HUES6 (cell line): ENCODE data around the gene ISM2.

ENCODE experiments used
- H3K27ac ChIP-seq: 2 replicates; pipeline ENCODE4 v1.7.0; 2013; ENCODE audit warnings: low read depth, mild to moderate bottlenecking, low read length, inconsistent platforms
- H3K27me3 ChIP-seq: 2 replicates; pipeline ENCODE4 v1.6.1; 2013; ENCODE audit warnings: low read length; ENCODE audit not compliant: control insufficient read depth, insufficient read depth
- H3K36me3 ChIP-seq: 2 replicates; pipeline ENCODE4 v1.6.1; 2013; ENCODE audit warnings: low read length; ENCODE audit not compliant: control insufficient read depth, insufficient read depth
- H3K4me1 ChIP-seq: 2 replicates; pipeline ENCODE4 v1.6.1; 2013; ENCODE audit warnings: low read length; ENCODE audit not compliant: control insufficient read depth, insufficient read depth
- H3K4me3 ChIP-seq: 2 replicates; pipeline ENCODE4 v1.5.1; 2013; ENCODE audit warnings: low read depth, low read length
- H3K9ac ChIP-seq: one replicate; pipeline ENCODE4 v1.6.1; 2013; ENCODE audit warnings: mild to moderate bottlenecking, low read length
- H3K9me3 ChIP-seq: 2 replicates; pipeline ENCODE4 v1.6.1; 2013; ENCODE audit warnings: low read depth, low read length; ENCODE audit not compliant: control insufficient read depth, insufficient read depth

The ISM2 gene

DNA sequence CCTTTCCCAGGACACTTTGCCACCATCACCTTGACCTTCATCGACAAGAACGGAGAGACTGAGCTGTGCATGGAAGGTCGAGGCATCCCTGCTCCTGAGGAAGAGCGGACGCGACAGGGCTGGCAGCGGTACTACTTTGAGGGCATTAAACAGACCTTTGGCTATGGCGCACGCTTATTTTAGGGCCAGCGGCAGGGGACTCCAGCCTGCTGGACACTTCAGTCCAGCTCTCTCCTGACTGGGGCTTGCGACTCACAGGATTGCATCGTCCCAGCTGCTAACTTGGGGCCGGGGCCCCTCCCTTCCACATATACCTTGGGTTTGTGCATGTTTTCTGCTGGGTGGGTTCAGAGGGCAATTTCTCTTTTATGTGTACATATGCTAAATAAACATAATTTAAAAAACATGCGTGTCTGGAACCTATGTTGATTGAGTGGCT, 29.5 kb downstream of the ISM2 start:
- Histone ChIP-seq H3K9ac (no peak overlapping the region), H3K9me3 (no peaks in the 10 kb centered on the region), H3K27ac (no peak overlapping the region), H3K27me3 (no peaks in the 10 kb centered on the region), H3K4me3 (no peak overlapping the region), H3K4me1 (peaks cover 24% of the 10 kb centered on the region), H3K36me3 (peaks cover 53% of the 10 kb centered on the region)

DNA sequence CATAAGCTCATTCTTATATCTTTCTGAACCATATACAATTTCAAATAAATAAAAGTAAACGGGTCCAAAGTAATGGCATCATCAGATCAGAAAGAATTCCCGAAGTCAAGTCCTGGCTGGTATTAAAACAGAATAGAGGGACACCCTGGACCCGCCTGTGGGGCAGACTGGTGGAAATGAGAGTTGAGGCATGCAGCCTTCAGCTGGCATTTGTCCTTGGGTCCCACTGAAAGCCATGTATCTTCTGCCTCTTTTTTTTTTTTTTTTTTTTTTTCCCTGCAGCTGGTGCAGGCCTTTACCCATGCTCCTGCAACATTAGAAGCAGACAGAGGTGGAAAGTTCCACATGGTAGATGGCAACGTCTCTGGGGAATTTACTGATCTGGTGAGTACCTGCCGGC, 30.8 kb downstream of the ISM2 start:
- H3K4me3 ChIP-seq, result no peak overlapping the region
- H3K36me3 ChIP-seq, result peaks cover 65% of the 10 kb centered on the region
- peaks cover 21% of the 10 kb centered on the region for H3K4me1 ChIP-seq
- no peak overlapping the region for H3K9ac ChIP-seq
- no peaks in the 10 kb centered on the region for H3K9me3 ChIP-seq
- H3K27me3 ChIP-seq, result no peaks in the 10 kb centered on the region
- H3K27ac ChIP-seq, result no peak overlapping the region

DNA sequence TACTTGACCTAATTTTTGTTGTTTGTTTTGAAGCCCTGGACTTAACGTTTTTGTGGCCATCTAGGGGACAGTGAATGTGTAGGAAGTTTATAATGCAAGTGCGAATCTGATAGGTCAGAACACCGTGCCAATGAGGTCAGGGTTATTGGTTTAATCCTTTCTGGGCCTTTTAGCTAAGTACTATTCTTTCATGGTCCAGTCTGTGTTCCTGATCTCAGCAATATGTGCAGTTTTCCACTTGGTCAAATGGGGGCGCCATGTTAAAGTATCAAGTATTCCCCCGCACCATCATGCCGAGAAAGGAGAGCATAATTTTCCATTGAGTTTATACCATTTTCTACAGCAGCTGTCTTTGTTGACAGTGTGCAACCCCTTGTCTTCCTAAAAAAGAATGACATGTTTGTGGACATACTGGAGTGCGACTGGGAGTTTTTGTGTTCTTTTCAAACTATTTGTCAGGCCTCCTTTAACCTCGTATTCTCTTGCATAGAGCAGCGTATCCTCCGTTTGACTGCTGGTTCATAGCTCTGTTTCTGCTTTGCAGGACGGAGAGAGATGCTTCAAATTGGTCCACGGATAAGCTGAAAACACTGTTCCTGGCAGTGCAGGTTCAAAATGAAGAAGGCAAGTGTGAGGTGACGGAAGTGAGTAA, 39.4 kb downstream of the ISM2 start:
- peak overlapping the region; percentile 70 for H3K4me3 ChIP-seq
- H3K27ac ChIP-seq, result no peak overlapping the region
- peaks cover 45% of the 10 kb centered on the region for H3K36me3 ChIP-seq
- peaks cover 7% of the 10 kb centered on the region; the same call in 1 of the 2 replicates for H3K4me1 ChIP-seq
- H3K27me3 ChIP-seq, result no peaks in the 10 kb centered on the region
- peak overlapping the region; percentile 85 for H3K9ac ChIP-seq
- H3K9me3 ChIP-seq, result no peaks in the 10 kb centered on the region

DNA sequence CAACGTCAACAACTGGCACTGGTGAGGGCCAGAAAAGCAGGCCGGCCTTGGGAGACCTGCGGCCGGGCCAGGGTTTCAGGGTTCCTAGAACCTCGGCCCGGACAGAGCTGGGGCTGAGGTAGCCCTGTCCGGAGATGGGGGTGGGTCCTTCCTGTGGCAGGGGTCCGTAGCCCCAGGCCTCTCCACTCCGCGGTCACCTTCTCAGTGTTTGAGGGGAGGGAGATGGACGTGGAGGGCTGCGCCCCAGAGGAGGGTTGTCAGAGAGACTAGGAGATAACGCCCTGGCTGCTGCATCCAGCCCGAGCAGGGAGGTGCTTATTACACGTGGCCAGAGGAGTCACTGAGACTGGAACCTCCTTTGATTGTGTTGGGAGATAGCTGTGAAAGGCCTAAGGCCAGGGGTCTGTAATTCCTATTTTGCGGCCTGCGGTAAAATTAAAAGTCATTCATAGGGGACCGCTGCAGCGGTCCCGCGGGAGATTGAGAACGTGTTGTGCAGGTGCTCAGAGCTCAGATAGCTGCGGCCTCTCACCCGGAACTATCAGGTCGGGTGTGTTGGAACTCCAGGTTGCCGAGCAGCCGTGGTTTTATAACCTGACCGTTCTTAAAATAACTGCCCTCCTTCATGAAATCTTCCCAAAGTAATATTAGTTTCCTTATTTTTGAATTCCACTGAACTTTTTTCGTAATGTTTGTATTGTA, 40.2 kb downstream of the ISM2 start:
- peaks cover 7% of the 10 kb centered on the region; the same call in 1 of the 2 replicates for H3K4me1 ChIP-seq
- H3K4me3 ChIP-seq, result peak overlapping the region; percentile 70
- H3K9me3 ChIP-seq, result no peaks in the 10 kb centered on the region
- H3K27ac ChIP-seq, result peak overlapping the region; percentile 76
- no peaks in the 10 kb centered on the region for H3K27me3 ChIP-seq
- H3K36me3 ChIP-seq, result peaks cover 38% of the 10 kb centered on the region
- peak overlapping the region; percentile 85 for H3K9ac ChIP-seq

DNA sequence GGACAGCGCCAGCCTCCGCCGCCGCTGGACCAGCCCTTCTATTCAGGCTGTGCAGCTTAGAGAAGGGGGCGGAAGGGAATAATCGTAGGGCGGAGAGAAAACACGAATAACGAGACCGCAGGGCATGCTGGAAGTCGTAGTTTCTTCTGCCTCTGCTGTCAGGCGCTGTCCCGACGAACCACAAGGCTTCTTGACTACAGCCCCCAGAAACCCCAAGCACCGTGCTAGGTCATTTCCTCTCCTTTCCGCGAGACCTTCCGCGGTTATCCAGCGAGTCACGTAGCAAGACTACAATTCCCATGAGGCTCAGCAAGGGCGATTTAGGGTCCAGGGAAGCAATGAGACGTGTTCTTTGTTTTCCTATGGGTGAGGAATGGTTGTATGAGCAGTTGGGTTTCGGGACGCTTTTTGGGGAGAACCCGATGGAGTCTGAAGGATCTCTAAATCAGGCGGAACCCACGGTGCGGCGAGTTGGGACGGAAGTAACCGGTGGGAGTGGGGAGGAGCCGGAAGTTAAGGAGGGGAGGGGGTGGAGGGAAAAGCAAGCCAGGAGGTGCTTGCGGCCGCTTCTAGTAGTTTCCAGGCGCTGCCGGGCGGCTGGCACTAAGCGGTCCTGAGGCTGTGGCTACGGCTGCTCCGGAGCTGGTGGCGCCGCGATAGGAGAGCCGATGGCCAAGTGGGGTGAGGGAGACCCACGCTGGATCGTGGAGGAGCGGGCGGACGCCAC, 40.9 kb downstream of the ISM2 start, which contains the start of the genes AHSA1 and VIPAS39:
TSS of gene AHSA1 (plus strand) at position 572 of the 727 bp plus-strand sequence. CDS start at position 669, 97 bp downstream.
TSS of gene VIPAS39 (minus strand) at position 80 of the 727 bp plus-strand sequence. CDS start 3,499 bp downstream, outside the sequence.
- no peaks in the 10 kb centered on the region for H3K9me3 ChIP-seq
- H3K27ac ChIP-seq, result peak within 1 kb of the TSS; percentile 76
- H3K27me3 ChIP-seq, result no peaks in the 10 kb centered on the region
- peak within 1 kb of the TSS; percentile 70 for H3K4me3 ChIP-seq
- peaks cover 36% of the 10 kb centered on the region for H3K36me3 ChIP-seq
- peaks cover 7% of the 10 kb centered on the region; the same call in 1 of the 2 replicates for H3K4me1 ChIP-seq
- peak within 1 kb of the TSS; percentile 85 for H3K9ac ChIP-seq

DNA sequence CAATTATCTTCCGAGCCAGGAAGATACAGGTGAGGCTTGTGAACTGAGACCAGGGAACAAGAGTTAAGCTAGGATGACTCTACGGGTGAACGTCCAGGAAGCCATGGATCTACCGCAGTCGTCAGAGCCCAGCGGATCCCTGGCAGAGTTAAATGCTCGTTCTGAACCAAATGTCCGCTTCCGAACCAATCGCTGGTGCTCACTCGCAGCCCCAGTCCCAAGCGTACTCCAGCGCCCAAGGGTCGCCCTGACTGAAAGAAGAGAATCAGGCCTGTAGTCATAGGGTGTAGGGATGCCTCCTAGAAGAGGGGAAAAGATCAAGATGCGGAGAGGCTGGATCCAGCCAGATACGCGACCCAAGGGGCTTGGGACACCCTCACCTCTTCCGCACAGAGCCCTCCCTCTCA, 41.5 kb downstream of the ISM2 start:
- H3K27me3 ChIP-seq, result no peaks in the 10 kb centered on the region
- H3K36me3 ChIP-seq, result peaks cover 32% of the 10 kb centered on the region
- H3K9me3 ChIP-seq, result no peaks in the 10 kb centered on the region
- peak overlapping the region; percentile 85 for H3K9ac ChIP-seq
- H3K4me1 ChIP-seq, result peaks cover 7% of the 10 kb centered on the region; the same call in 1 of the 2 replicates
- peak overlapping the region; percentile 70 for H3K4me3 ChIP-seq
- H3K27ac ChIP-seq, result no peak overlapping the region

DNA sequence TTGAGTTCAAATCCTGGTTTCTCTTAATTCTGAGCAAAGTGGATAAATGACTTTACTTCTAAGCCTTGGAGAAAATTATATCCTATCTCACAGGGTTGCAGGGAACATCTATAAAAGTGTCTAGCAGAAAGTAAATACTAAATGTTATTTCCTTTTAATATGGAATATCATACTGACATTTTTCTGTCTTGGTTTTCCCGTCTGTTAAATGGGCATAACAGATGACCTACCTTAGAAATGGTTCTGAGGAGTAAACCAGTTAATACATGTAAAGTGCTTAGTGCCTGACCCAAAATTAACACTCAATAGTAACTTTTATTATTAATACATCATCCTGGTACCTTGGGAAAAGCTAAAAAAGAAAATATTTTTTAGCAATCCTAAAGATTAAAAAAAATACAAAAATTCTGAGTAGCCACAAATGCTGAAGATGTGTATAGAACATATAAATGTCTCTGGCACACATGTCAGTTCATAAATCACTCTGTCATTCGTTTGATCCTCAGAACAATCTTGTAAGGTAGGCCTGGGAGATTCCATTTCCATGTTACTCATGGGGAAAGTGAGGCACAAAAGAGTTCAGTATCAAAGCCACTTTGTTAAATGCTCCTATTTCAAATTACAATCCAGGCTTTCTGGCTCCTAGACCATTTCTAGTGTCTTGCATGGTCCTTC, 42.5 kb downstream of the ISM2 start:
- Histone ChIP-seq H3K27me3 (no peaks in the 10 kb centered on the region), H3K4me1 (peaks cover 7% of the 10 kb centered on the region; the same call in 1 of the 2 replicates), H3K4me3 (peak overlapping the region; percentile 70), H3K36me3 (peaks cover 32% of the 10 kb centered on the region), H3K9ac (no peak overlapping the region), H3K9me3 (no peaks in the 10 kb centered on the region), H3K27ac (no peak overlapping the region)

DNA sequence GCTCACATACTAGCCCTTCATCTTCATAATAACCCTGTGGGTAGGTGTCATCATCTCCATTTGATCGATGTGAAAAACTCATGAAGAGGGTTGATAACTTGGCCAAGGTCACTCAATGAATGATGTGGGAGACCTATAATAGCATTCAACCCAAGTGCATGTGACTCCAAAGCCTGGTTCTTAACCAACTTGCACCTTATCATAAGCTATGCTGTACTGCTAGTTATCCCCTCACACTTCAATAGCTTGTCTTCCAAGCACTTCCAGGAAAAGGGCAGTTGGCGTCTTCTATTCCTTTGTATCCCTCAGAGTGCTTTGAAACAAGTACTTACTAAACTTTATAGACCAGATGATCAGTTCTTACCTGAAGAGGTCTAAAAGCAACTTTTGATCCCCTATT, 56.4 kb downstream of the ISM2 start:
- Histone ChIP-seq H3K9me3 (no peaks in the 10 kb centered on the region), H3K4me3 (no peak overlapping the region), H3K4me1 (no peaks in the 10 kb centered on the region), H3K9ac (no peak overlapping the region), H3K27ac (no peak overlapping the region), H3K36me3 (peaks cover 54% of the 10 kb centered on the region), H3K27me3 (no peaks in the 10 kb centered on the region)

DNA sequence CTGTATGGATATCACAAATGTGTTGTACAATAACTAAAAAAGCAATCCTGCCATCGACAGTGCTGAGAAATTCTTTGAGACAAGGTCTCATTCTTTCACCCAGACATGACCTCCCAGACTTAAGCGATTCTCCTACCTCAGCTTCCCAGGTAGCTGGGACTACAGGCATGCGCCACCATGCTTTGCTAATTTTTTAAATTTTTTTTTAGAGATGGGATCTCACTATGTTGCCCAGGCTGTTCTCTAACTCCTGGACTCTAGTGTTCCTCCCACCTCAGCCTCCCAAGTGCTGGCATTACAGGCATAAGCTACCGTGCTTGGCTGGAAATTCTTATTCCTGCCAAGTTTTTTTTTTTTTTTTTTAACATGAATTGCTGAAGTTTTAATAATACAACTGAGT, 58.8 kb downstream of the ISM2 start:
- peaks cover 65% of the 10 kb centered on the region for H3K36me3 ChIP-seq
- H3K9me3 ChIP-seq, result no peaks in the 10 kb centered on the region
- H3K9ac ChIP-seq, result no peak overlapping the region
- no peak overlapping the region for H3K27ac ChIP-seq
- H3K27me3 ChIP-seq, result no peaks in the 10 kb centered on the region
- no peaks in the 10 kb centered on the region for H3K4me1 ChIP-seq
- H3K4me3 ChIP-seq, result no peak overlapping the region

DNA sequence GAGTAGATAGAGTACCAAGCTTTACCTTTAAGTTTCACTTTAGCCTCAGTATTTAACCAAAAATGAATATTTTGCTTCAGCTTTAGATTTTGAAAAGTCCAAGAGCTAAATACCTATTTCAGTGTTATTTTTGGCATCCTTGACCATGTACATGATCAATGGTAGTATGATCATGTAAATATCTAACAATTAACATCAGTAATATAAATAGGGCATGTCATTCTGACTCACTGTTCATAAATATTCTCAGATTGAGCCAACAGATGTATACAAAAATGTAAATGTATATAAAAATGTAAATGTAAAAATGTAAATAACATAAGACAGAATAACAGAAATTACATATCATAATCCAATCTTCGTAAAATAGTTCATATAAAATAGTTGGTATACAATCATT, 60.0 kb downstream of the ISM2 start:
- no peaks in the 10 kb centered on the region for H3K9me3 ChIP-seq
- H3K9ac ChIP-seq, result no peak overlapping the region
- H3K27ac ChIP-seq, result no peak overlapping the region
- H3K4me3 ChIP-seq, result no peak overlapping the region
- no peaks in the 10 kb centered on the region for H3K4me1 ChIP-seq
- H3K36me3 ChIP-seq, result peaks cover 68% of the 10 kb centered on the region
- no peaks in the 10 kb centered on the region for H3K27me3 ChIP-seq
